Neural cell (in vitro differentiated cells): ENCODE measurements around the gene SHC2. TPM values are rescaled to one million over a fixed set of nuclear protein-coding genes. Genes with fewer than 3 reads are reported as not detected.

Source experiments
- H2AFZ ChIP-seq: fragments of 200-600, 300-800 bp; sonication (generic), shearing (Covaris generic); 2 replicates; pipeline ENCODE4 v1.6.0; 2014; ENCODE audit warnings: low read depth, mild to moderate bottlenecking, antibody characterized with exemption, low read length, moderate library complexity
- H3F3A ChIP-seq: fragments of 200-600 bp; shearing (Covaris generic); 2 replicates; pipeline ENCODE4 v1.6.1; 2016; ENCODE audit warnings: mild to moderate bottlenecking, moderate library complexity, mixed read lengths, antibody characterized with exemption, low read length; ENCODE audit not compliant: insufficient read depth, poor library complexity, severe bottlenecking
- H3K27ac ChIP-seq: fragments of 200-600, 300-800 bp; sonication (generic), shearing (Covaris generic); 2 replicates; pipeline ENCODE4 v1.5.1; 2014; ENCODE audit warnings: mild to moderate bottlenecking, low read length, moderate library complexity
- H3K27me3 ChIP-seq: fragments of 300-800, 200-600 bp; sonication (generic), shearing (Covaris generic); 2 replicates; pipeline ENCODE4 v1.6.0; 2014; ENCODE audit warnings: mild to moderate bottlenecking, low read depth, low read length, moderate library complexity; ENCODE audit not compliant: insufficient read depth
- H3K36me3 ChIP-seq: fragments of 300-800, 200-600 bp; sonication (generic), shearing (Covaris generic); 2 replicates; pipeline ENCODE4 v1.5.1; 2014; ENCODE audit warnings: mild to moderate bottlenecking, antibody characterized with exemption, low read length, moderate library complexity; ENCODE audit not compliant: insufficient read depth
- H3K4me2 ChIP-seq: fragments of 300-800, 200-600 bp; sonication (generic), shearing (Covaris generic); 2 replicates; pipeline ENCODE4 v1.6.0; 2014; ENCODE audit warnings: mild to moderate bottlenecking, low read length
- H3K4me3 ChIP-seq: fragments of 300-800, 200-600 bp; sonication (generic), shearing (Covaris generic); 2 replicates; pipeline ENCODE4 v1.5.1; 2014; ENCODE audit warnings: mild to moderate bottlenecking, low read length, moderate library complexity
- H3K79me2 ChIP-seq: fragments of 200-600 bp; shearing (Covaris generic); replicated peaks from 2 replicates; pipeline ENCODE4 v1.6.0; 2014; ENCODE audit warnings: mild to moderate bottlenecking, low read length, moderate library complexity; ENCODE audit not compliant: insufficient read depth
- H3K9ac ChIP-seq: fragments of 300-800, 200-600 bp; sonication (generic), shearing (Covaris generic); 2 replicates; pipeline ENCODE4 v1.6.1; 2016; ENCODE audit warnings: mild to moderate bottlenecking, low read length, mixed read lengths
- H3K9me2 ChIP-seq: fragments of 200-600 bp; shearing (Covaris generic); 2 replicates; pipeline ENCODE4 v1.6.1; 2016; ENCODE audit warnings: mild to moderate bottlenecking, low read length, mixed read lengths; ENCODE audit not compliant: insufficient read depth
- H3K9me3 ChIP-seq: fragments of 200-600, 300-800 bp; sonication (generic), shearing (Covaris generic); 2 replicates; pipeline ENCODE4 v1.6.1; 2016; ENCODE audit warnings: mild to moderate bottlenecking, mixed run types, low read length, moderate library complexity, mixed read lengths
- H4K20me1 ChIP-seq: fragments of 200-600 bp; shearing (Covaris generic); 2 replicates; pipeline ENCODE4 v1.6.1; 2016; ENCODE audit warnings: mild to moderate bottlenecking, mixed run types; ENCODE audit not compliant: insufficient read depth
- CTCF ChIP-seq: fragments of 450-650 bp; IDR thresholded peaks from 2 replicates; pipeline ENCODE4 v1.5.1; 2014; ENCODE audit warnings: antibody characterized with exemption, mild to moderate bottlenecking, moderate library complexity; ENCODE audit not compliant: poor library complexity, severe bottlenecking
- EP300 ChIP-seq: fragments of 450-650 bp; conservative IDR thresholded peaks from 2 replicates; pipeline ENCODE4 v1.6.1; 2014; ENCODE audit warnings: antibody characterized with exemption, mild to moderate bottlenecking, moderate library complexity; ENCODE audit not compliant: poor library complexity, severe bottlenecking
- EZH2 ChIP-seq: fragments of 200-600, 300-800 bp; shearing (Covaris generic), sonication (generic); IDR thresholded peaks from 2 replicates; pipeline ENCODE4 v1.6.1; 2014; ENCODE audit warnings: antibody characterized with exemption, low read length, borderline replicate concordance, mild to moderate bottlenecking; ENCODE audit not compliant: insufficient read depth, poor library complexity, severe bottlenecking
- MXI1 ChIP-seq: fragments of 450-650 bp; conservative IDR thresholded peaks from 2 replicates; pipeline ENCODE4 v1.6.1; 2014; ENCODE audit warnings: antibody characterized with exemption, mild to moderate bottlenecking; ENCODE audit not compliant: poor library complexity, severe bottlenecking
- POLR2AphosphoS5 ChIP-seq: IDR thresholded peaks from 2 replicates; pipeline ENCODE4 v1.6.1; 2012
- RAD21 ChIP-seq: fragments of 450-650 bp; conservative IDR thresholded peaks from 2 replicates; pipeline ENCODE4 v1.6.1; 2014; ENCODE audit warnings: antibody characterized with exemption, mild to moderate bottlenecking, moderate library complexity
- REST ChIP-seq: IDR thresholded peaks from 2 replicates; pipeline ENCODE4 v1.6.1; 2012; ENCODE audit warnings: borderline replicate concordance
- SMC3 ChIP-seq: fragments of 450-650 bp; conservative IDR thresholded peaks from 2 replicates; pipeline ENCODE4 v1.6.1; 2014; ENCODE audit warnings: antibody characterized with exemption, mild to moderate bottlenecking, moderate library complexity; ENCODE audit not compliant: poor library complexity
- TAF1 ChIP-seq: IDR thresholded peaks from 2 replicates; pipeline ENCODE4 v1.6.1; 2012; ENCODE audit warnings: low read depth
- polyA plus RNA-seq: library from polyadenylated mRNA; depleted of rRNA; stranded (reverse); fragments of >200 nt; gene quantifications from 2 replicates; pipeline ENCODE4 v1.2.3, GENCODE V29; 2014

Gene SHC2
- polyA plus RNA-seq, 1 donor from 2014 or later, result 75.8 TPM

DNA sequence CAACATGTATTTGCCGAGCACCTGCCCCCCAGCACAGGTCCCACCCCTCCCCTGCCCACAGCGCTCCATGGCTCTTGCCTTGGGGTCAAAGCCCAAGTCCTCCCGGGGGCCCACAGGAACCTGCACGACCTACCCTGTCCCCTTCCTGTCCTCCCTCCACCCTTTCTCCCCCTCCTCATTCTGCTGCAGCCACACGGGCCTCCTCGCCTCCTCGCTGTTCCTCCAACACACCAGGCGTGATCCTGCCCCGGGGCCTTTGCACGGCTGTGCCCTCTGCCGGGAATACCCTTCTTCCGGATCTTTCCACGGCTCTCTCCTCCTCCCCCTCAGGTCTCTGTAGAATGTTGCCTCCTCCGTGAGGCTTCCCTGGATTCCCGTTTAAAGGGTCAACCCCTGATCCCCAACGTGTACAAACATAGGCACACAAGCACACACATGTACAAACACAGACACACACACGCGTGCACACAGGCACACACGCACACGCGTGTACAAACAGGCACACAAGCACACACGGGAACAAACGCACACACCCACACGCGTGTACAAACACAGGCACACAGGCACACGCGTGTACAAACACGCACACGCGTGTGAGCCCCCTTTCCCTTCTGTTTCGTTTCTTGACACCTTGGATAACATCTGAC is 38.3 kb upstream of the SHC2 start:
- TF ChIP-seq CTCF (no peak), TAF1 (no peak), EZH2 (no peak), POLR2AphosphoS5 (no peak), MXI1 (no peak), EP300 (no peak), RAD21 (no peak), REST (no peak), SMC3 (no peak)
- H3K27ac ChIP-seq, result no peak overlapping the region
- H3K4me2 ChIP-seq, result no peak overlapping the region
- no peaks in the 10 kb centered on the region for H3K79me2 ChIP-seq
- H3K9me3 ChIP-seq, result no peaks in the 10 kb centered on the region
- no peak overlapping the region for H2AFZ ChIP-seq
- no peaks in the 10 kb centered on the region for H3K36me3 ChIP-seq
- no peak overlapping the region for H3K9ac ChIP-seq
- no peaks in the 10 kb centered on the region for H3K9me2 ChIP-seq
- H3K27me3 ChIP-seq, result peaks cover 39% of the 10 kb centered on the region
- no peak overlapping the region for H3K4me3 ChIP-seq
- H3F3A ChIP-seq, result no peaks in the 10 kb centered on the region
- H4K20me1 ChIP-seq, result no peaks in the 10 kb centered on the region

DNA sequence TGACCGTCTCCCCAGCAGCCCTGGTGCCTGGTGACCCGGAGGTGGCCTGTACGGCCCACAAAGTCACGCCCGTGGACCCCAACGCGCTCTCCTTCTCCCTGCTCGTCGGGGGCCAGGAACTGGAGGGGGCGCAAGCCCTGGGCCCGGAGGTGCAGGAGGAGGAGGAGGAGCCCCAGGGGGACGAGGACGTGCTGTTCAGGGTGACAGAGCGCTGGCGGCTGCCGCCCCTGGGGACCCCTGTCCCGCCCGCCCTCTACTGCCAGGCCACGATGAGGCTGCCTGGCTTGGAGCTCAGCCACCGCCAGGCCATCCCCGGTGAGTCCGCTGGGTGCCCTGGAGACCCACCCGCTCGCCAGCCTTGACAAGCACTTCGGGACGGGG is 37.7 kb upstream of the SHC2 start:
- H3K9me3 ChIP-seq, result no peaks in the 10 kb centered on the region
- no peaks in the 10 kb centered on the region for H4K20me1 ChIP-seq
- peaks cover 39% of the 10 kb centered on the region for H3K27me3 ChIP-seq
- no peaks in the 10 kb centered on the region for H3F3A ChIP-seq
- no peak overlapping the region for H3K27ac ChIP-seq
- no peaks in the 10 kb centered on the region for H3K79me2 ChIP-seq
- no peak overlapping the region for H2AFZ ChIP-seq
- H3K4me3 ChIP-seq, result no peak overlapping the region
- H3K4me2 ChIP-seq, result no peak overlapping the region
- no peak overlapping the region for H3K9ac ChIP-seq
- TF ChIP-seq CTCF (no peak), MXI1 (no peak), POLR2AphosphoS5 (no peak)
- H3K9me2 ChIP-seq, result no peaks in the 10 kb centered on the region
- H3K36me3 ChIP-seq, result no peaks in the 10 kb centered on the region
